CD4-positive, alpha-beta memory T cell (primary cell): ENCODE results near the gene RNASE11. TPM values are rescaled to one million over a fixed set of nuclear protein-coding genes. Genes with fewer than 3 reads are reported as not detected.

ENCODE experiments used
- CTCF ChIA-PET: fragments of 350-600 bp; sonication (Branson Sonifier 250); formaldehyde crosslinking; loops from one replicate; lab custom pipeline; 2021; ENCODE audit warnings: inconsistent platforms; ENCODE audit not compliant: partially characterized antibody; lab: Charles Lee
- POLR2A ChIA-PET: fragments of 350-600 bp; sonication (Branson Sonifier 250); formaldehyde crosslinking; loops from one replicate; lab custom pipeline; 2021; ENCODE audit not compliant: partially characterized antibody; lab: Charles Lee
- DNase-seq, 5 donors: peaks; one replicate each; pipeline versions ENCODE4 v3.0.0 to v3.0.0-alpha.2; 2020 to 2022; ENCODE audit warnings: mixed read lengths in 1 of 5
- H3K27ac ChIP-seq: one replicate; pipeline ENCODE4 v1.7.0; 2013; ENCODE audit warnings: low read depth, low read length
- H3K27me3 ChIP-seq: 2 replicates; pipeline ENCODE4 v1.7.0; 2013; ENCODE audit warnings: mild to moderate bottlenecking, low read length, moderate library complexity; ENCODE audit not compliant: insufficient read depth
- H3K36me3 ChIP-seq: 2 replicates; pipeline ENCODE4 v1.7.0; 2013; ENCODE audit warnings: mild to moderate bottlenecking, low read length, moderate library complexity; ENCODE audit not compliant: insufficient read depth
- H3K4me1 ChIP-seq: 2 replicates; pipeline ENCODE4 v1.7.0; 2013; ENCODE audit warnings: mild to moderate bottlenecking, low read length, moderate library complexity; ENCODE audit not compliant: insufficient read depth
- H3K4me3 ChIP-seq, 2 donors: one replicate each; pipeline ENCODE4 v1.7.0; 2013; ENCODE audit warnings: low read length in 2 of 2, mild to moderate bottlenecking in 1 of 2
- H3K9me3 ChIP-seq, 2 donors: one replicate each; pipeline ENCODE4 v1.7.0; 2013; ENCODE audit warnings: low read length in 2 of 2, control low read depth in 1 of 2; ENCODE audit not compliant: control insufficient read depth in 1 of 2
- H3K27ac Mint-ChIP-seq, 7 donors: one replicate each; pipeline ENCODE4 v1.8.0; 2020 to 2021; ENCODE audit warnings: mixed read lengths in 7 of 7, mild to moderate bottlenecking in 6 of 7, inconsistent platforms in 3 of 7, moderate library complexity in 3 of 7
- H3K27me3 Mint-ChIP-seq, 2 donors: one replicate each; pipeline ENCODE4 v1.8.0; 2020 to 2021; ENCODE audit warnings: mixed read lengths in 2 of 2
- H3K36me3 Mint-ChIP-seq, 2 donors: one replicate each; pipeline ENCODE4 v1.8.0; 2020 to 2021; ENCODE audit warnings: mixed read lengths in 2 of 2, inconsistent platforms in 1 of 2, mild to moderate bottlenecking in 1 of 2
- H3K4me1 Mint-ChIP-seq, 4 donors: one replicate each; pipeline ENCODE4 v1.8.0; 2020 to 2021; ENCODE audit warnings: mixed read lengths in 4 of 4, mild to moderate bottlenecking in 1 of 4
- H3K4me3 Mint-ChIP-seq, 8 donors: one replicate each; pipeline ENCODE4 v1.8.0; 2020 to 2021; ENCODE audit warnings: mixed read lengths in 8 of 8, mild to moderate bottlenecking in 7 of 8, moderate library complexity in 6 of 8, inconsistent platforms in 3 of 8
- H3K9me3 Mint-ChIP-seq, 8 donors: one replicate each; pipeline ENCODE4 v1.8.0; 2020 to 2021; ENCODE audit warnings: mixed read lengths in 8 of 8, mild to moderate bottlenecking in 5 of 8, inconsistent platforms in 3 of 8, moderate library complexity in 1 of 8
- intact Hi-C: fragments of 100-400 bp; cut with micrococcal nuclease; formaldehyde crosslinking; loops from one replicate; pipeline ENCODE4 v1.15.1; 2023
- polyA plus RNA-seq, 2 donors: library from polyadenylated mRNA; unstranded; fragments of 300-500 nt; fragmentation: Illumina TruSeq; gene quantifications; one replicate each; pipeline ENCODE4 v1.2.3, GENCODE V29; 2021
- total RNA-seq, 2 experiments: library from RNA; stranded (reverse); gene quantifications; one replicate each; pipeline ENCODE4 v1.2.3, GENCODE V29; 2021

Gene RNASE11
- total and polyA plus RNA-seq, 4 experiments from 2014 or later = not detected

GRCh38 chr14:20615996-20616395, 28.2 kb upstream of the RNASE11 start:
- Histone ChIP-seq H3K4me1 (peaks cover 33% of the 10 kb centered on the region), H3K9me3 (no peaks in the 10 kb centered on the region), H3K27me3 (no peaks in the 10 kb centered on the region), H3K4me3 (no peak overlapping the region), H3K27ac (no peak overlapping the region), H3K36me3 (no peaks in the 10 kb centered on the region)
- Mint-ChIP-seq H3K4me3 (peak overlapping the region in 2 of 8 donors; percentile 7 to 42), H3K9me3 (no peaks in the 10 kb centered on the region), H3K27ac (peak overlapping the region in 1 of 7 donors; percentile 58), H3K36me3 (no peaks in the 10 kb centered on the region), H3K27me3 (peaks cover 2 to 8% of the 10 kb centered on the region in 2 donors), H3K4me1 (peaks cover 0 to 5% (median 3%) of the 10 kb centered on the region in 4 donors)
- intact Hi-C loops = loop anchor here (10.0 kb wide), 1 partner anchor 641 kb away; the partner anchor contains the start of gene OR4K15
- ChIA-PET POLR2A (interaction anchor here (5.0 kb wide), 1 partner anchor 67 kb away, joined by 85 read pairs; the partner anchor contains the start of gene RNASE4), CTCF (no interaction called here)
- DNase-seq = no peak

GRCh38 chr14:20614038-20614840, 26.4 kb upstream of the RNASE11 start:
- peaks cover 0 to 5% (median 3%) of the 10 kb centered on the region in 4 donors for H3K4me1 Mint-ChIP-seq
- peak overlapping the region in 1 of 8 donors; percentile 27 for H3K4me3 Mint-ChIP-seq
- Histone ChIP-seq H3K4me1 (peaks cover 44% of the 10 kb centered on the region), H3K36me3 (no peaks in the 10 kb centered on the region), H3K4me3 (peak overlapping the region; percentile 39 to 66), H3K27ac (peak overlapping the region; percentile 13), H3K9me3 (no peaks in the 10 kb centered on the region), H3K27me3 (no peaks in the 10 kb centered on the region)
- intact Hi-C loops = loop anchor here (10.0 kb wide), 1 partner anchor 639 kb away; the partner anchor contains the start of gene OR4K15
- H3K36me3 Mint-ChIP-seq = no peaks in the 10 kb centered on the region
- CTCF ChIA-PET = interaction anchor here (0.7 to 13.5 kb wide), 18 partner anchors 8 to 308 kb away, joined by 3 to 354 read pairs (median 6); partner anchors contain the start of genes APEX1, CCNB1IP1, OSGEP and PARP2
- H3K27ac Mint-ChIP-seq = no peak overlapping the region
- H3K9me3 Mint-ChIP-seq = no peaks in the 10 kb centered on the region
- peaks cover 2 to 8% of the 10 kb centered on the region in 2 donors for H3K27me3 Mint-ChIP-seq
- POLR2A ChIA-PET = interaction anchor here (0.6 to 5.0 kb wide), 12 partner anchors 8 to 287 kb away, joined by 3 to 85 read pairs (median 12); partner anchors contain the start of genes APEX1, OSGEP, PARP2 and PIP4P1
- peak in 1 of 5 donors; percentile 58 for DNase-seq

DNA sequence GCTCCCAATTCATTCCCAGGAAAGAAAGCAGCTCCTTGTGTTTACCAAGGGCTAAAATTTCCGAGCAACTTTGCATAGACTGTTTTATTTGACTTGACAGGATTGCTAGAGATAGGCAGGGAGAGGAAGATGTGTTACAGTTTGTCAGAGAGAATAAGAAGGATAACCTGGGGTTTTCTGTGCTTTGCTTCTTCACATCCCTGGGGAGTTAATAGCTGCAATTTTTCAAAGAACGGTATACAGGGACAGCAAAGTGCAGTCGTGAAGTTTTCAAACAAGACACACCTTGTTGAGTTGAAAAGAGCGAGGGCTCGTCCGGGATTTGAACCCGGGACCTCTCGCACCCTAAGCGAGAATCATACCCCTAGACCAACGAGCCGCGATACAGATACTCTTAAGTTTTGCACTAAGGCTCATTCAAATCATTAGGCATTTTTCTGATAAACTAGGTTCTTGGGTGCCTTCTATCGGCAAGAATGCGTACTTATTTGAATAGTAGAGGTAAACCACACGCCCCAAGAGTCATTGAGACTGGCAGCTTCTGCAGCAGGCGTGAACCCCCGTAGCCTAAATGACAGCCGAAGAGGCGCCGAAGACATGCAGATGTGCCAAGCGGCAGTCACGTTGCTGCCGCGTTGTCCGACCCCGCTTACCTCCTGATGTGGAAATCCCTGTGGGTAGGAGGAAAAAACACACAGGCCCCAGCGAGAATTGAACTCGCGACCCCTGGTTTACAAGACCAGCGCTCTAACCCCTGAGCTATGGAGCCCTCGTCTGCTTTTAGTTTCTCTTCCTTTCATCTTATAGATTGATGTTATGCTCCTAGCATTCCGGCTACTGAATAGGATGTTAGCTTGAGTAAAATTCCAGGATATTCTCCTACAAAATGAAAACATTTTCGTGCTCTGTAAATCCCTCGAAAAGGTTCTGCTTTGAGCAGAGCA, 25.6 kb upstream of the RNASE11 start:
- peaks cover 44% of the 10 kb centered on the region for H3K4me1 ChIP-seq
- Mint-ChIP-seq H3K4me3 (no peak overlapping the region), H3K27ac (no peak overlapping the region), H3K9me3 (no peaks in the 10 kb centered on the region), H3K4me1 (peaks cover 0 to 5% (median 3%) of the 10 kb centered on the region in 4 donors), H3K36me3 (no peaks in the 10 kb centered on the region), H3K27me3 (peaks cover 1 to 4% of the 10 kb centered on the region in 2 donors)
- intact Hi-C loops = loop anchor here (1.0 to 10.0 kb wide), 11 partner anchors 12 to 639 kb away; partner anchors contain the start of genes APEX1, CCNB1IP1, OR4K15 and PARP2
- POLR2A ChIA-PET = interaction anchor here (0.6 to 5.0 kb wide), 15 partner anchors 9 to 286 kb away, joined by 3 to 85 read pairs (median 11); partner anchors contain the start of genes APEX1, OSGEP, PARP2 and PIP4P1
- H3K27me3 ChIP-seq = no peaks in the 10 kb centered on the region
- peak overlapping the region; percentile 13 for H3K27ac ChIP-seq
- CTCF ChIA-PET = interaction anchor here (0.7 to 13.5 kb wide), 20 partner anchors 9 to 307 kb away, joined by 3 to 354 read pairs (median 5); partner anchors contain the start of genes APEX1, CCNB1IP1, OSGEP and PARP2
- H3K4me3 ChIP-seq = peak overlapping the region; percentile 39 to 66
- no peaks in the 10 kb centered on the region for H3K9me3 ChIP-seq
- H3K36me3 ChIP-seq = no peaks in the 10 kb centered on the region
- peak; percentile 88 to 94 (median 93) for DNase-seq

GRCh38 chr14:20612403-20612802, 24.6 kb upstream of the RNASE11 start:
- DNase-seq = peak in 1 of 5 donors; percentile 16
- Histone ChIP-seq H3K27me3 (no peaks in the 10 kb centered on the region), H3K4me3 (no peak overlapping the region), H3K36me3 (no peaks in the 10 kb centered on the region), H3K4me1 (peaks cover 44% of the 10 kb centered on the region), H3K9me3 (no peaks in the 10 kb centered on the region), H3K27ac (no peak overlapping the region)
- no peak overlapping the region for H3K27ac Mint-ChIP-seq
- peaks cover 0 to 6% (median 2%) of the 10 kb centered on the region in 4 donors for H3K4me1 Mint-ChIP-seq
- H3K9me3 Mint-ChIP-seq = no peaks in the 10 kb centered on the region
- ChIA-PET POLR2A (interaction anchor here (0.8 to 5.0 kb wide), 6 partner anchors 19 to 270 kb away, joined by 4 to 85 read pairs (median 18); partner anchors contain the start of genes PARP2, PIP4P1, RNASE4 and TEP1), CTCF (interaction anchor here (0.6 to 13.5 kb wide), 13 partner anchors 11 to 283 kb away, joined by 3 to 354 read pairs (median 10); partner anchors contain the start of genes APEX1, CCNB1IP1, OSGEP and PARP2)
- intact Hi-C loops = loop anchor here (10.0 kb wide), 1 partner anchor 638 kb away; the partner anchor contains the start of gene OR4K15
- no peak overlapping the region for H3K4me3 Mint-ChIP-seq
- peaks cover 0 to 4% of the 10 kb centered on the region in 2 donors for H3K27me3 Mint-ChIP-seq
- no peaks in the 10 kb centered on the region for H3K36me3 Mint-ChIP-seq

GRCh38 chr14:20611277-20611676, 23.5 kb upstream of the RNASE11 start:
- H3K4me1 ChIP-seq = peaks cover 44% of the 10 kb centered on the region
- H3K9me3 ChIP-seq = no peaks in the 10 kb centered on the region
- Mint-ChIP-seq H3K4me1 (peaks cover 0 to 10% (median 2%) of the 10 kb centered on the region in 4 donors), H3K9me3 (no peaks in the 10 kb centered on the region), H3K27me3 (no peaks in the 10 kb centered on the region), H3K27ac (no peak overlapping the region), H3K4me3 (no peak overlapping the region), H3K36me3 (no peaks in the 10 kb centered on the region)
- no peak for DNase-seq
- ChIA-PET CTCF (interaction anchor here (1.4 to 13.5 kb wide), 9 partner anchors 13 to 282 kb away, joined by 3 to 354 read pairs (median 17); partner anchors contain the start of genes ANG, CCNB1IP1, PARP2 and TEP1), POLR2A (interaction anchor here (0.6 to 4.6 kb wide), 8 partner anchors 21 to 283 kb away, joined by 3 to 44 read pairs (median 9); partner anchors contain the start of genes CCNB1IP1, PARP2, PIP4P1 and RNASE4)
- no peaks in the 10 kb centered on the region for H3K27me3 ChIP-seq
- no peak overlapping the region for H3K4me3 ChIP-seq
- H3K36me3 ChIP-seq = no peaks in the 10 kb centered on the region
- intact Hi-C loops = loop anchor here (10.0 kb wide), 1 partner anchor 636 kb away; the partner anchor contains the start of gene OR4K15
- no peak overlapping the region for H3K27ac ChIP-seq
